ENCODE results near the gene C1QTNF2. TPM values are rescaled to one million over a fixed set of nuclear protein-coding genes. Genes with fewer than 3 reads are reported as not detected.

Gene C1QTNF2
- total and polyA plus RNA-seq, 10 of the 15 experiments (the other 5 are each of a cell fraction or from before 2014, with no cell fraction given): not detected

DNA sequence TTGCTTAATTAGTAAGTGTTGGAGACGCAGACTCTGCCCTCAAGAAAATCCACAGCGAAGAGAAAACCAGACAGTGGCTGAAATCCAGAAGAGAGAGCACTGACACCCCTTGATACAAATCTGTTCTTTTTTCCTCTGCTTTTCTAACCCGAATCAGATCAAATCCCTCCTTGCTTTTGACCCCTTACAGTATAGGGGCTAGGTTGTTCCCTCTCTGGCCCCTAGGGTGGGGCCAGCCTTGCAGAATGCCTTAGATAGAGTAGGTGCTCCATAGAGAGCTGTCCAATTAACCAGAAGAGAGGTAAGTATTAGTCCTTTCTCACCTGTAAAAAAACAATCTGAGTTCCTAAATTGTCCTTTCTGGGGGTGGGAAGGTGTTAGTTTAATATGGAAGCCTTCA is 10.1 kb downstream of the C1QTNF2 start:
- H3K4me2 ChIP-seq (ENCODE audit: control insufficient read depth, insufficient read depth): no peak overlapping the region
- BruUV-seq (replicated peaks): no TSS peak
- ATAC-seq: peak; percentile 21; the same call in 1 of the 3 replicates

More for the DNA sequence above, 10.1 kb downstream of the C1QTNF2 start:
- WGBS (ENCODE audit: insufficient coverage, insufficient replicate concordance, low lambda C conversion rate, missing lambda C conversion rate): 37% methylated on average over 3 of the region's 3 CpGs
- H3K9me3 ChIP-seq (replicated peaks; ENCODE audit: control insufficient read depth, insufficient read depth, low read length): no peaks in the 10 kb centered on the region
- H4K20me1 ChIP-seq (ENCODE audit: control insufficient read depth, insufficient read depth): no peaks in the 10 kb centered on the region
- H3K9ac ChIP-seq (ENCODE audit: control insufficient read depth, insufficient read depth, low read length): no peak overlapping the region
- no peak overlapping the region for H2AFZ ChIP-seq (ENCODE audit: control insufficient read depth, low read depth, low read length)
- CTCF ChIA-PET: interaction anchor here (0.6 to 1.5 kb wide), 3 partner anchors 60 to 339 kb away, joined by 3 to 5 read pairs (median 3); no protein-coding TSS in a partner anchor
- H3K4me1 ChIP-seq (ENCODE audit: control insufficient read depth, insufficient read depth, low read length): no peaks in the 10 kb centered on the region
- no peaks in the 10 kb centered on the region for H3K79me2 ChIP-seq (ENCODE audit: control insufficient read depth, insufficient read depth, low read length)
- H3K36me3 ChIP-seq (ENCODE audit: control insufficient read depth in 2 of 2, insufficient read depth in 2 of 2, low read length in 1 of 2): no peaks in the 10 kb centered on the region
- TF ChIP-seq KAT2A (conservative IDR thresholded peaks at IDR 0.05; ENCODE audit: control insufficient read depth, low read depth, low read length): no peak
- no peak for TF ChIP-seq TARDBP (IDR thresholded peaks at IDR 0.05; ENCODE audit: borderline replicate concordance)
- TF ChIP-seq IRF4 (IDR thresholded peaks at IDR 0.05; ENCODE audit: low read depth, low read length): no peak
- no peak for TF ChIP-seq GABPA (IDR thresholded peaks at IDR 0.05; ENCODE audit: low read depth)
- no peak for TF ChIP-seq STAT1 (conservative IDR thresholded peaks at IDR 0.05)
- TF ChIP-seq, protein P1, sequence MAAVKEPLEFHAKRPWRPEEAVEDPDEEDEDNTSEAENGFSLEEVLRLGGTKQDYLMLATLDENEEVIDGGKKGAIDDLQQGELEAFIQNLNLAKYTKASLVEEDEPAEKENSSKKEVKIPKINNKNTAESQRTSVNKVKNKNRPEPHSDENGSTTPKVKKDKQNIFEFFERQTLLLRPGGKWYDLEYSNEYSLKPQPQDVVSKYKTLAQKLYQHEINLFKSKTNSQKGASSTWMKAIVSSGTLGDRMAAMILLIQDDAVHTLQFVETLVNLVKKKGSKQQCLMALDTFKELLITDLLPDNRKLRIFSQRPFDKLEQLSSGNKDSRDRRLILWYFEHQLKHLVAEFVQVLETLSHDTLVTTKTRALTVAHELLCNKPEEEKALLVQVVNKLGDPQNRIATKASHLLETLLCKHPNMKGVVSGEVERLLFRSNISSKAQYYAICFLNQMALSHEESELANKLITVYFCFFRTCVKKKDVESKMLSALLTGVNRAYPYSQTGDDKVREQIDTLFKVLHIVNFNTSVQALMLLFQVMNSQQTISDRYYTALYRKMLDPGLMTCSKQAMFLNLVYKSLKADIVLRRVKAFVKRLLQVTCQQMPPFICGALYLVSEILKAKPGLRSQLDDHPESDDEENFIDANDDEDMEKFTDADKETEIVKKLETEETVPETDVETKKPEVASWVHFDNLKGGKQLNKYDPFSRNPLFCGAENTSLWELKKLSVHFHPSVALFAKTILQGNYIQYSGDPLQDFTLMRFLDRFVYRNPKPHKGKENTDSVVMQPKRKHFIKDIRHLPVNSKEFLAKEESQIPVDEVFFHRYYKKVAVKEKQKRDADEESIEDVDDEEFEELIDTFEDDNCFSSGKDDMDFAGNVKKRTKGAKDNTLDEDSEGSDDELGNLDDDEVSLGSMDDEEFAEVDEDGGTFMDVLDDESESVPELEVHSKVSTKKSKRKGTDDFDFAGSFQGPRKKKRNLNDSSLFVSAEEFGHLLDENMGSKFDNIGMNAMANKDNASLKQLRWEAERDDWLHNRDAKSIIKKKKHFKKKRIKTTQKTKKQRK (IDR thresholded peaks at IDR 0.05; ENCODE audit: low read depth, low read length): no peak
- H3K4me3 ChIP-seq: no peak overlapping the region
- SMC1A ChIA-PET (ENCODE audit: uncharacterized antibody, unreplicated experiment): interaction anchor here (0.5 kb wide), 1 partner anchor 29 kb away, joined by 4 read pairs; no protein-coding TSS in a partner anchor
- DNase-seq (ENCODE audit: low read depth, low spot score) (no peak), FAIRE-seq (no peak)
- POLR2A ChIA-PET: interaction anchor here (0.7 kb wide), 1 partner anchor 281 kb away, joined by 4 read pairs; no protein-coding TSS in a partner anchor
- RAD21 ChIA-PET (ENCODE audit: unreplicated experiment): no interaction called here
- intact Hi-C loops (cut with micrococcal nuclease; ENCODE audit: unreplicated experiment) (no loop called here), in situ Hi-C loops (cut with MboI) (no loop called here)
- H3K27ac ChIP-seq (ENCODE audit: control insufficient read depth, insufficient read depth): no peak overlapping the region
- H3K27me3 ChIP-seq (replicated peaks in 1 of 2; ENCODE audit: control insufficient read depth in 2 of 2, insufficient read depth in 2 of 2, low read length in 1 of 2): peaks cover 0 to 3% of the 10 kb centered on the region in 2 experiments; a peak in 1 of 4 replicates

Measured in GM12878 (cell line).